ENCODE data around the gene MRPL12.

Gene MRPL12

DNA sequence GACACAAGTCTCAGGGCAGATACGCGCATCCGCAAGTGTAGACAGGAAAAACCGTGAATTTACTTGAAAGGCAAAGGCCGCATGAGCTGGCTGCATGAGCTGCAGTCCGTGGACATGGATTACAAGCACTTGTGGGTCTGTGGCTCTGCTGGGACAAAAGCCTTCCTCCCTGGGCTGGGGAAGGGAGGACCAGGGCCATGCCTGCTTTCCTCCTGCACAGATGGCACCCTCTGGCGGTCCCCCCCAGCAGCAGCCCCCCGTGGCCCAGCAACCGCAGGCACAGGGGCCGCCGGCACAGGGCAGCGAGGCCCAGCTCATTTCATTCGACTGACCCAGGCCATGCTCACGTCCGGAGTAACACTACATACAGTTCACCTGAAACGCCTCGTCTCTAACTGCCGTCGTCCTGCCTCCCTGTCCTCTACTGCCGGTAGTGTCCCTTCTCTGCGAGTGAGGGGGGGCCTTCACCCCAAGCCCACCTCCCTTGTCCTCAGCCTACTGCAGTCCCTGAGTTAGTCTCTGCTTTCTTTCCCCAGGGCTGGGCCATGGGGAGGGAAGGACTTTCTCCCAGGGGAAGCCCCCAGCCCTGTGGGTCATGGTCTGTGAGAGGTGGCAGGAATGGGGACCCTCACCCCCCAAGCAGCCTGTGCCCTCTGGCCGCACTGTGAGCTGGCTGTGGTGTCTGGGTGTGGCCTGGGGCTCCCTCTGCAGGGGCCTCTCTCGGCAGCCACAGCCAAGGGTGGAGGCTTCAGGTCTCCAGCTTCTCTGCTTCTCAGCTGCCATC is 1.7 kb upstream of the MRPL12 start (continued):
- TF ChIP-seq ZNF623 (tag by site-specific recombination; IDR thresholded peaks at IDR 0.05) (no peak), ZFP69B (tag by site-specific recombination; IDR thresholded peaks at IDR 0.05) (no peak), ZNF777 (tag by site-specific recombination; IDR thresholded peaks at IDR 0.05; ENCODE audit: borderline replicate concordance) (no peak), ZNF529 (tag by site-specific recombination; IDR thresholded peaks at IDR 0.05; ENCODE audit: insufficient replicate concordance) (no peak), ZNF791 (tag by site-specific recombination; IDR thresholded peaks at IDR 0.05) (no peak), ZNF426 (tag by site-specific recombination; IDR thresholded peaks at IDR 0.05) (no peak), ZNF174 (tag by site-specific recombination; IDR thresholded peaks at IDR 0.05) (no peak), GLIS2 (tag by site-specific recombination; IDR thresholded peaks at IDR 0.05) (peak; percentile 93), ZNF624 (tag by site-specific recombination; IDR thresholded peaks at IDR 0.05) (no peak), ZBTB1 (tag by site-specific recombination; IDR thresholded peaks at IDR 0.05) (no peak), ZNF670 (tag by site-specific recombination; IDR thresholded peaks at IDR 0.05; ENCODE audit: low read depth) (no peak), ZNF311 (tag by site-specific recombination; IDR thresholded peaks at IDR 0.05; ENCODE audit: borderline replicate concordance) (no peak), ZBTB20 (tag by site-specific recombination; IDR thresholded peaks at IDR 0.05) (no peak), ZBTB48 (tag by site-specific recombination; IDR thresholded peaks at IDR 0.05) (peak; percentile 46; the same call in 1 of the 2 replicates), ZNF600 (tag by site-specific recombination; IDR thresholded peaks at IDR 0.05) (peak; percentile 50; the same call in 1 of the 2 replicates), GLIS1 (tag by site-specific recombination; IDR thresholded peaks at IDR 0.05) (peak; percentile 79), ZNF248 (tag by site-specific recombination; IDR thresholded peaks at IDR 0.05) (no peak), ZNF658 (tag by site-specific recombination; IDR thresholded peaks at IDR 0.05) (no peak), ZNF138 (tag by site-specific recombination; IDR thresholded peaks at IDR 0.05; ENCODE audit: borderline replicate concordance) (no peak), ZNF629 (tag by site-specific recombination; IDR thresholded peaks at IDR 0.05) (no peak), ZNF560 (tag by site-specific recombination; IDR thresholded peaks at IDR 0.05; ENCODE audit: borderline replicate concordance) (no peak), ZNF19 (tag by site-specific recombination; IDR thresholded peaks at IDR 0.05; ENCODE audit: low read depth) (no peak)
- TF ChIP-seq, protein P1, sequence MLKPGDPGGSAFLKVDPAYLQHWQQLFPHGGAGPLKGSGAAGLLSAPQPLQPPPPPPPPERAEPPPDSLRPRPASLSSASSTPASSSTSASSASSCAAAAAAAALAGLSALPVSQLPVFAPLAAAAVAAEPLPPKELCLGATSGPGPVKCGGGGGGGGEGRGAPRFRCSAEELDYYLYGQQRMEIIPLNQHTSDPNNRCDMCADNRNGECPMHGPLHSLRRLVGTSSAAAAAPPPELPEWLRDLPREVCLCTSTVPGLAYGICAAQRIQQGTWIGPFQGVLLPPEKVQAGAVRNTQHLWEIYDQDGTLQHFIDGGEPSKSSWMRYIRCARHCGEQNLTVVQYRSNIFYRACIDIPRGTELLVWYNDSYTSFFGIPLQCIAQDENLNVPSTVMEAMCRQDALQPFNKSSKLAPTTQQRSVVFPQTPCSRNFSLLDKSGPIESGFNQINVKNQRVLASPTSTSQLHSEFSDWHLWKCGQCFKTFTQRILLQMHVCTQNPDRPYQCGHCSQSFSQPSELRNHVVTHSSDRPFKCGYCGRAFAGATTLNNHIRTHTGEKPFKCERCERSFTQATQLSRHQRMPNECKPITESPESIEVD (tag by site-specific recombination; IDR thresholded peaks at IDR 0.05), result no peak
- TF ChIP-seq, protein P2, sequence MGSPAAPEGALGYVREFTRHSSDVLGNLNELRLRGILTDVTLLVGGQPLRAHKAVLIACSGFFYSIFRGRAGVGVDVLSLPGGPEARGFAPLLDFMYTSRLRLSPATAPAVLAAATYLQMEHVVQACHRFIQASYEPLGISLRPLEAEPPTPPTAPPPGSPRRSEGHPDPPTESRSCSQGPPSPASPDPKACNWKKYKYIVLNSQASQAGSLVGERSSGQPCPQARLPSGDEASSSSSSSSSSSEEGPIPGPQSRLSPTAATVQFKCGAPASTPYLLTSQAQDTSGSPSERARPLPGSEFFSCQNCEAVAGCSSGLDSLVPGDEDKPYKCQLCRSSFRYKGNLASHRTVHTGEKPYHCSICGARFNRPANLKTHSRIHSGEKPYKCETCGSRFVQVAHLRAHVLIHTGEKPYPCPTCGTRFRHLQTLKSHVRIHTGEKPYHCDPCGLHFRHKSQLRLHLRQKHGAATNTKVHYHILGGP (tag by site-specific recombination; IDR thresholded peaks at IDR 0.05), result no peak
- TF ChIP-seq, protein P3, sequence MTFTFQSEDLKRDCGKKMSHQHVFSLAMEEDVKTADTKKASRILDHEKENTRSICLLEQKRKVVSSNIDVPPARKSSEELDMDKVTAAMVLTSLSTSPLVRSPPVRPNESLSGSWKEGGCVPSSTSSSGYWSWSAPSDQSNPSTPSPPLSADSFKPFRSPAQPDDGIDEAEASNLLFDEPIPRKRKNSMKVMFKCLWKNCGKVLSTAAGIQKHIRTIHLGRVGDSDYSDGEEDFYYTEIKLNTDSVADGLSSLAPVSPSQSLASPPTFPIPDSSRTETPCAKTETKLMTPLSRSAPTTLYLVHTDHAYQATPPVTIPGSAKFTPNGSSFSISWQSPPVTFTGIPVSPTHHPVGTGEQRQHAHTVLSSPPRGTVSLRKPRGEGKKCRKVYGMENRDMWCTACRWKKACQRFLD (tag by site-specific recombination; IDR thresholded peaks at IDR 0.05), result no peak
- TF ChIP-seq, protein P4, sequence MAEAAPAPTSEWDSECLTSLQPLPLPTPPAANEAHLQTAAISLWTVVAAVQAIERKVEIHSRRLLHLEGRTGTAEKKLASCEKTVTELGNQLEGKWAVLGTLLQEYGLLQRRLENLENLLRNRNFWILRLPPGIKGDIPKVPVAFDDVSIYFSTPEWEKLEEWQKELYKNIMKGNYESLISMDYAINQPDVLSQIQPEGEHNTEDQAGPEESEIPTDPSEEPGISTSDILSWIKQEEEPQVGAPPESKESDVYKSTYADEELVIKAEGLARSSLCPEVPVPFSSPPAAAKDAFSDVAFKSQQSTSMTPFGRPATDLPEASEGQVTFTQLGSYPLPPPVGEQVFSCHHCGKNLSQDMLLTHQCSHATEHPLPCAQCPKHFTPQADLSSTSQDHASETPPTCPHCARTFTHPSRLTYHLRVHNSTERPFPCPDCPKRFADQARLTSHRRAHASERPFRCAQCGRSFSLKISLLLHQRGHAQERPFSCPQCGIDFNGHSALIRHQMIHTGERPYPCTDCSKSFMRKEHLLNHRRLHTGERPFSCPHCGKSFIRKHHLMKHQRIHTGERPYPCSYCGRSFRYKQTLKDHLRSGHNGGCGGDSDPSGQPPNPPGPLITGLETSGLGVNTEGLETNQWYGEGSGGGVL (tag by site-specific recombination; IDR thresholded peaks at IDR 0.05), result no peak
- TF ChIP-seq, protein P5, sequence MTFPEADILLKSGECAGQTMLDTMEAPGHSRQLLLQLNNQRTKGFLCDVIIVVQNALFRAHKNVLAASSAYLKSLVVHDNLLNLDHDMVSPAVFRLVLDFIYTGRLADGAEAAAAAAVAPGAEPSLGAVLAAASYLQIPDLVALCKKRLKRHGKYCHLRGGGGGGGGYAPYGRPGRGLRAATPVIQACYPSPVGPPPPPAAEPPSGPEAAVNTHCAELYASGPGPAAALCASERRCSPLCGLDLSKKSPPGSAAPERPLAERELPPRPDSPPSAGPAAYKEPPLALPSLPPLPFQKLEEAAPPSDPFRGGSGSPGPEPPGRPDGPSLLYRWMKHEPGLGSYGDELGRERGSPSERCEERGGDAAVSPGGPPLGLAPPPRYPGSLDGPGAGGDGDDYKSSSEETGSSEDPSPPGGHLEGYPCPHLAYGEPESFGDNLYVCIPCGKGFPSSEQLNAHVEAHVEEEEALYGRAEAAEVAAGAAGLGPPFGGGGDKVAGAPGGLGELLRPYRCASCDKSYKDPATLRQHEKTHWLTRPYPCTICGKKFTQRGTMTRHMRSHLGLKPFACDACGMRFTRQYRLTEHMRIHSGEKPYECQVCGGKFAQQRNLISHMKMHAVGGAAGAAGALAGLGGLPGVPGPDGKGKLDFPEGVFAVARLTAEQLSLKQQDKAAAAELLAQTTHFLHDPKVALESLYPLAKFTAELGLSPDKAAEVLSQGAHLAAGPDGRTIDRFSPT (tag by site-specific recombination; IDR thresholded peaks at IDR 0.05), result peak; percentile 44; the same call in 1 of the 2 replicates
- TF ChIP-seq, protein P6, sequence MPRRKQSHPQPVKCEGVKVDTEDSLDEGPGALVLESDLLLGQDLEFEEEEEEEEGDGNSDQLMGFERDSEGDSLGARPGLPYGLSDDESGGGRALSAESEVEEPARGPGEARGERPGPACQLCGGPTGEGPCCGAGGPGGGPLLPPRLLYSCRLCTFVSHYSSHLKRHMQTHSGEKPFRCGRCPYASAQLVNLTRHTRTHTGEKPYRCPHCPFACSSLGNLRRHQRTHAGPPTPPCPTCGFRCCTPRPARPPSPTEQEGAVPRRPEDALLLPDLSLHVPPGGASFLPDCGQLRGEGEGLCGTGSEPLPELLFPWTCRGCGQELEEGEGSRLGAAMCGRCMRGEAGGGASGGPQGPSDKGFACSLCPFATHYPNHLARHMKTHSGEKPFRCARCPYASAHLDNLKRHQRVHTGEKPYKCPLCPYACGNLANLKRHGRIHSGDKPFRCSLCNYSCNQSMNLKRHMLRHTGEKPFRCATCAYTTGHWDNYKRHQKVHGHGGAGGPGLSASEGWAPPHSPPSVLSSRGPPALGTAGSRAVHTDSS (tag by site-specific recombination; IDR thresholded peaks at IDR 0.05), result no peak; the same call in 1 of the 2 replicates
- TF ChIP-seq, protein P7, sequence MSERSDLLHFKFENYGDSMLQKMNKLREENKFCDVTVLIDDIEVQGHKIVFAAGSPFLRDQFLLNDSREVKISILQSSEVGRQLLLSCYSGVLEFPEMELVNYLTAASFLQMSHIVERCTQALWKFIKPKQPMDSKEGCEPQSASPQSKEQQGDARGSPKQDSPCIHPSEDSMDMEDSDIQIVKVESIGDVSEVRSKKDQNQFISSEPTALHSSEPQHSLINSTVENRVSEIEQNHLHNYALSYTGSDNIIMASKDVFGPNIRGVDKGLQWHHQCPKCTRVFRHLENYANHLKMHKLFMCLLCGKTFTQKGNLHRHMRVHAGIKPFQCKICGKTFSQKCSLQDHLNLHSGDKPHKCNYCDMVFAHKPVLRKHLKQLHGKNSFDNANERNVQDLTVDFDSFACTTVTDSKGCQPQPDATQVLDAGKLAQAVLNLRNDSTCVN (tag by site-specific recombination; optimal IDR thresholded peaks at IDR 0.05), result no peak

All from HEK293 (cell line).